Dermis microvascular lymphatic vessel endothelial cell (primary cell): ENCODE measurements around the gene MXD4. TPM values are rescaled to one million over a fixed set of nuclear protein-coding genes. Genes with fewer than 3 reads are reported as not detected.
"Not testable (repeated sequence)": the region's sequence is repeated elsewhere in the genome, so short reads cannot be mapped to it uniquely, and the experiment has no call there.

Experiments
- DNase-seq, 2 donors: peaks; one replicate each; pipeline versions ENCODE4 v3.0.0 to v3.0.0-alpha.2; 2010; ENCODE audit warnings: low read depth in 2 of 2
- total RNA-seq: library from RNA; depleted of rRNA; stranded (reverse); fragments of >200 nt; gene quantifications from 2 replicates; pipeline ENCODE4 v1.2.1, GENCODE V29; 2014

MXD4 gene
- total RNA-seq, 1 donor from 2014 or later, result 48.7 TPM

- no peak for DNase-seq
Measured at GRCh38 chr4:2275546-2276251, 13.8 kb upstream of the MXD4 start.

- not testable (repeated sequence) for DNase-seq
Measured at GRCh38 chr4:2275044-2275397, 13.1 kb upstream of the MXD4 start.

- no peak for DNase-seq
Measured at GRCh38 chr4:2274320-2275043, 12.6 kb upstream of the MXD4 start.

- no peak for DNase-seq
Measured at GRCh38 chr4:2273657-2274319, 11.9 kb upstream of the MXD4 start.

GRCh38 chr4:2273221-2273620 lies 11.3 kb upstream of the MXD4 start:
- DNase-seq, result no peak

GRCh38 chr4:2272828-2273120 lies 10.9 kb upstream of the MXD4 start:
- no peak for DNase-seq

- DNase-seq, result no peak
Measured at GRCh38 chr4:2272026-2272827, 10.3 kb upstream of the MXD4 start.

- no peak for DNase-seq
Measured at GRCh38 chr4:2271279-2272025, 9.5 kb upstream of the MXD4 start.

- DNase-seq, result no peak
Measured at GRCh38 chr4:2270341-2271165, 8.6 kb upstream of the MXD4 start.

GRCh38 chr4:2269618-2270163 lies 7.8 kb upstream of the MXD4 start:
- no peak for DNase-seq

GRCh38 chr4:2269206-2269531 lies 7.3 kb upstream of the MXD4 start:
- DNase-seq, result no peak

GRCh38 chr4:2268357-2269205 lies 6.7 kb upstream of the MXD4 start:
- no peak for DNase-seq

- DNase-seq, result no peak
Measured at GRCh38 chr4:2267841-2268240, 5.9 kb upstream of the MXD4 start.

- DNase-seq, result no peak
Measured at GRCh38 chr4:2267320-2267811, 5.5 kb upstream of the MXD4 start.

- no peak for DNase-seq
Measured at GRCh38 chr4:2266821-2267220, 4.9 kb upstream of the MXD4 start.

GRCh38 chr4:2266181-2266580 lies 4.3 kb upstream of the MXD4 start:
- DNase-seq, result no peak

- no peak for DNase-seq
Measured at GRCh38 chr4:2265113-2266110, 3.5 kb upstream of the MXD4 start.

GRCh38 chr4:2264481-2265041 lies 2.7 kb upstream of the MXD4 start:
- no peak for DNase-seq
